Neural crest cell (in vitro differentiated cells): ENCODE data around the gene AHNAK2. TPM values are rescaled to one million over a fixed set of nuclear protein-coding genes. Genes with fewer than 3 reads are reported as not detected.
"Not testable (repeated sequence)": the region's sequence is repeated elsewhere in the genome, so short reads cannot be mapped to it uniquely, and the experiment has no call there.

Experiments used
- DNase-seq: peaks from one replicate; pipeline ENCODE4 v3.0.0; 2021; ENCODE audit warnings: low read depth, mixed read lengths, low spot score
- H3K27ac Mint-ChIP-seq: one replicate; pipeline ENCODE4 v1.8.0; 2021; ENCODE audit warnings: mild to moderate bottlenecking, mixed read lengths; ENCODE audit not compliant: unreplicated experiment
- H3K27me3 Mint-ChIP-seq: 2 replicates; pipeline ENCODE4 v1.8.0; 2021; ENCODE audit warnings: low read depth, mild to moderate bottlenecking, mixed read lengths
- H3K36me3 Mint-ChIP-seq: 2 replicates; pipeline ENCODE4 v1.8.0; 2021; ENCODE audit warnings: low read depth, mild to moderate bottlenecking, mixed read lengths
- H3K4me1 Mint-ChIP-seq: 2 replicates; pipeline ENCODE4 v1.8.0; 2021; ENCODE audit warnings: mixed read lengths
- H3K4me3 Mint-ChIP-seq: one replicate; pipeline ENCODE4 v1.8.0; 2021; ENCODE audit warnings: mild to moderate bottlenecking, mixed read lengths
- H3K9me3 Mint-ChIP-seq: 2 replicates; pipeline ENCODE4 v1.8.0; 2021; ENCODE audit warnings: mixed read lengths
- CTCF ChIP-seq: fragments of 200-600 bp; sonication (generic); conservative IDR thresholded peaks from 2 replicates; pipeline ENCODE4 v1.5.0; 2021; ENCODE audit warnings: antibody characterized with exemption, mild to moderate bottlenecking
- total RNA-seq: library from RNA; stranded (reverse); gene quantifications from 2 replicates; pipeline ENCODE4 v1.2.1, GENCODE V29; 2021

The AHNAK2 gene
- total RNA-seq, 1 donor from 2014 or later: 1.4 TPM

- Mint-ChIP-seq H3K27ac (no peak overlapping the region), H3K4me3 (no peak overlapping the region), H3K36me3 (peaks cover 6% of the 10 kb centered on the region), H3K9me3 (peaks cover 15% of the 10 kb centered on the region), H3K27me3 (peaks cover 76% of the 10 kb centered on the region), H3K4me1 (peaks cover 3% of the 10 kb centered on the region)
- no peak for DNase-seq
- TF ChIP-seq CTCF: no peak
These were observed 66.1 kb downstream of the AHNAK2 start for GRCh38 chr14:104912053-104912452.

- no peak for TF ChIP-seq CTCF
- H3K27me3 Mint-ChIP-seq: peaks cover 67% of the 10 kb centered on the region
- DNase-seq: no peak
- H3K36me3 Mint-ChIP-seq: peaks cover 6% of the 10 kb centered on the region
- H3K27ac Mint-ChIP-seq: no peak overlapping the region
- H3K4me3 Mint-ChIP-seq: no peak overlapping the region
- peaks cover 13% of the 10 kb centered on the region for H3K9me3 Mint-ChIP-seq
- H3K4me1 Mint-ChIP-seq: no peaks in the 10 kb centered on the region
These were observed 69.9 kb downstream of the AHNAK2 start for GRCh38 chr14:104908303-104908702.

- not testable (repeated sequence) for H3K27ac Mint-ChIP-seq, H3K4me1 Mint-ChIP-seq, H3K9me3 Mint-ChIP-seq, H3K36me3 Mint-ChIP-seq, DNase-seq, H3K4me3 Mint-ChIP-seq
- H3K27me3 Mint-ChIP-seq: peaks cover 66% of the 10 kb centered on the region
These were observed 72.6 kb downstream of the AHNAK2 start for GRCh38 chr14:104905579-104905933.

- peaks cover 66% of the 10 kb centered on the region for H3K27me3 Mint-ChIP-seq
These were observed 73.3 kb downstream of the AHNAK2 start for GRCh38 chr14:104904650-104905578.

GRCh38 chr14:104903990-104904389 is 74.2 kb downstream of the AHNAK2 start:
- H3K27ac Mint-ChIP-seq: no peak overlapping the region
- H3K4me3 Mint-ChIP-seq: no peak overlapping the region
- no peaks in the 10 kb centered on the region for H3K4me1 Mint-ChIP-seq
- H3K36me3 Mint-ChIP-seq: no peaks in the 10 kb centered on the region
- H3K27me3 Mint-ChIP-seq: peaks cover 66% of the 10 kb centered on the region
- DNase-seq: no peak
- peaks cover 3% of the 10 kb centered on the region for H3K9me3 Mint-ChIP-seq
- no peak for TF ChIP-seq CTCF

More at GRCh38 chr14:104904650-104905578, 73.3 kb downstream of the AHNAK2 start:
- not testable (repeated sequence) for H3K4me1 Mint-ChIP-seq, H3K9me3 Mint-ChIP-seq, H3K36me3 Mint-ChIP-seq, DNase-seq, H3K4me3 Mint-ChIP-seq, H3K27ac Mint-ChIP-seq

- Mint-ChIP-seq H3K4me3 (no peak overlapping the region), H3K9me3 (no peaks in the 10 kb centered on the region), H3K36me3 (no peaks in the 10 kb centered on the region), H3K27me3 (peaks cover 51% of the 10 kb centered on the region), H3K4me1 (peaks cover 5% of the 10 kb centered on the region), H3K27ac (no peak overlapping the region)
- no peak for TF ChIP-seq CTCF
- no peak for DNase-seq
These were observed 77.3 kb downstream of the AHNAK2 start for GRCh38 chr14:104900639-104901512.
